HG02678 (cell line): ENCODE measurements around the gene PRR13.
"Not testable (repeated sequence)": the region's sequence is repeated elsewhere in the genome, so short reads cannot be mapped to it uniquely, and the experiment has no call there.

Experiments
- ATAC-seq: cut with Tn5 transposase; IDR thresholded peaks from one replicate; pipeline ENCODE4 v1.9.1; 2021; ENCODE audit warnings: mild to moderate bottlenecking, moderate library complexity; ENCODE audit not compliant: unreplicated experiment

Gene PRR13

GRCh38 chr12:53435326-53435725 is 6.2 kb upstream of the PRR13 start:
- not testable (repeated sequence) for ATAC-seq

GRCh38 chr12:53439582-53439981 is 2.0 kb upstream of the PRR13 start:
- ATAC-seq: not testable (repeated sequence)

DNA sequence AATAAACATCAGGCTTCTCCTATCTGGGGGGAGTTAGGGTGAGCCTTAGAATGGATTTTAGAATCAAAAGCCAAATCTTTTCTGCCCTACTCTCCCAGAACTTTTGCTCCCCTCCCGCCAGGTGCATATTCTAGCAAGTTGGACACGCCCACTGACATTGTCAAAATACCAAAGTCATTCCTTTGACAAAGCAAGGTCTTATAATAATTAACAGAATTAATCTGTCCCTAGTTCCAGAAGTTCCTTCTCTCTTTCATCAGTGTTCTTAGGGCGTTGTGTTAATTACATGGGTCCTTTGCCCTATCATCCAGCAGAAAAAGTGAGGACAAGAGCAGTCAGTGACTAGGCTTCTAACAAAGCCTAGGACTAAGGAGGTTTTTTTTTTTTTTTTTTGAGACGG is 2.4 kb downstream of the PRR13 start:
- no peak for ATAC-seq

DNA sequence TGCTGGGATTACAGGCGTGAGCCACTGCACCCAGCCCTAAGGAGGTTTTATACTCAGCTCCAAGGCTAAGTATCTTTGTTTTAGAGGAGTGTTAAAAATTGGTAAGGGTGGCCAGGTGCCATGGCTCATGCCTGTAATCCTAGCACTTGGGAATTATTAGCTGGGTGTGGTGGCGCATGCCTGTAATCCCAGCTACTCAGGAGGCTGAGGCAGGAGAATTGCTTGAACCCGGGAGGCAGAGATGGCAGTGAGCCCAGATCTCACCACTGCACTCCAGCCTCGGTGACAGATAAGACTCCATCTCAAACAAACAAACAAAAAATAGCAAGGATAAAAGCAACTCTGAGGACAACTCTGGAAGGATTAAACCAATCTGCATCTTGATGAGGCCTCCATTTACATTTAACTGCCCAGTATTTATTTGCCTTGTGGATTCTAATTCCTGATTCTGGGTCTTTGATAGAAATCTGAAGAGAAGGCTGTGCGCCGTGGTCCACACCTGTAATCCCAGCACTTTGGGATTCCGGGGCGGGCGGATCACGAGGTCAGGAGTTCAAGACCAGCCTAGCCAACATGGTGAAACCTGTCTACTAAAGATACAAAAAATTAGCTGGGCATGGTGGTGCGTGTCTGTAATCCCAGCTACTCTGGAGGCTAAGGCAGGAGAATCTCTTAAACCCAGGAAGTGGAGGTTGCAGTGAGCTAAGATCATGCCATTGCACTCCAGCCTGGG is 3.2 kb downstream of the PRR13 start:
- ATAC-seq: not testable (repeated sequence)

DNA sequence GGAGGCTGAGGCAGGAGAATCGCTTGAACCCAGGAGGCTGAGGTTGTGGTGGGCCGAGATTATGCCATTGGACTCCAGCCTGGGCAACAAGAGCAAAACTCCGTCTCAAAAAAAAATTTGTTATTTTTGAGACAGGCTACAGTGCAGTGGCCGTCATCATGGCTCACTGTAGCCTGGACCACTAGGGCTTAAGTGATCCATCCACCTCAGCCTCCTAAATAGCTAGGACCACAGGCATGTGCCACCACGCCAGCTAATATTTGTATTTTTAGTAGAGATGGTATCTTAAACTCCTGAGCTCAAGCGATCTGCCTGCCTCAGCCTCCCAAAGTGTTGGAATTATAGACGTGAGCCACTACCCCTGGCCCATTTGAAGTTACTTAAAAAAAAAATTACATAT is 9.4 kb downstream of the PRR13 start:
- ATAC-seq: no peak

- ATAC-seq: peak; percentile 97
These were observed 10.2 kb downstream of the PRR13 start, which contains the start of gene PCBP2 for GRCh38 chr12:53451661-53452158. PCBP2 (plus strand) TSS chr12:53452102; CDS start chr12:53454801, 2,699 bp downstream.

DNA sequence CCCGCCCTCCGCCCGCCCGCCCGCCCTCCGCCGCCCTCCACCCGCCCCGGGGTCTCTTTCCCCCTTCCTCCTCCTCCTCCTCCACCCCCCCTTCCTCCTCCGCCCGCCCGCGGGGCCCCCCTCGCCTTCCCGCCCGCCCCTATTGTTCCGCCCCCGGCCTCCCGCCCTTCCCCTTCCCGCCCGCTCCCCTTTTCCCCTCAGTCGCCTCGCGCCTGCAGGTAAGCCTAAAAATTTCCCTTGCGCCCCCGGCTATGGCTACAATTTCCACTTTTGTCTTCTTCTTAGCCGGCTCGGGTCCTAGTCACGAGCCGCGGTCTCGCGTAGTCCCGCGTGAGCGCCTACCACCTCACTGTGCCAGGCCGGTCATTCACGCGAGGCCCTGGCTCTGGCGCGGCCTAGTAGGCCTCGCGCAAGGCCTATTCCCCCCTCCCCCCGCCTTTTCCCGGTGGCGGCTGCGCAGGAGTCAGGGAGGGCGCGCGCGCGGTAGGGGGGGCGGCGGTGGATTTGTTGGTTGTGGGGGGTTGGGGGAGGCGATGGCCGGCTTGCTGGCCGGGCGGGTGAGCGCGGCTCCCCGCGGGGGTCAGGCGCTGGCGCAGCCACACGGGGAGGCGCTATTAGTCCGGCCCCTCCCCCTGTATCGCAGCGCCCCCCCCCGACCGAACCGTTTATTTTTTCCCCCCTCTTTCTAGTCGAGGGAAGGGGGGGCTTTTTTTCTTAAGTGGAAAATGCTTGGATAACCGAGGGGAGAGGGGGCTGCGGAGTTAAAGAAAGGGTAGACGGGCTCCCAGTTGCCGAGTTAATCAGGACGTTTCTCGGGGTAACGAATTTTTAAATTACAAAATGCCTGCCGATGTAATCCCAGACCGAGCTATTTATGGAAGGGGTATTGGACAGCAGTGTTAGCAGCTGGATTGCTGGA is 10.9 kb downstream of the PRR13 start:
- ATAC-seq: no peak

GRCh38 chr12:53453953-53454640 is 12.6 kb downstream of the PRR13 start:
- ATAC-seq: no peak

DNA sequence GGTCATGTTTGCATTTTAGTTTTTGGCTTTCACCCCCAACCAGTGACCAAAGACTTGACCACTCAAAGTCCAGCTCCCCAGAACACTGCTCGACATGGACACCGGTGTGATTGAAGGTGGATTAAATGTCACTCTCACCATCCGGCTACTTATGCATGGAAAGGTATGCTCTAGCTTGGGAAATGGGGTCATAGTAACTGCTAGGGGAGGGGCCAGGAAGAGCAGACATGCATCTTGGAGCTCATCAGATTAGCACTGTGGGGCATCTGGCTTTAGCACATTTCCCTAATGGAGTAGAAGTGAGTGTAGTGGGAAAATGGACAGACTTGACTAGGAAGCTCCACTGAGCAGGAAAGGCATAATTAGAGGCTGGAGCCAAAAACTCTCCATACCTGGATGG is 13.2 kb downstream of the PRR13 start:
- ATAC-seq: no peak

GRCh38 chr12:53456654-53457366 is 15.3 kb downstream of the PRR13 start:
- ATAC-seq: no peak

DNA sequence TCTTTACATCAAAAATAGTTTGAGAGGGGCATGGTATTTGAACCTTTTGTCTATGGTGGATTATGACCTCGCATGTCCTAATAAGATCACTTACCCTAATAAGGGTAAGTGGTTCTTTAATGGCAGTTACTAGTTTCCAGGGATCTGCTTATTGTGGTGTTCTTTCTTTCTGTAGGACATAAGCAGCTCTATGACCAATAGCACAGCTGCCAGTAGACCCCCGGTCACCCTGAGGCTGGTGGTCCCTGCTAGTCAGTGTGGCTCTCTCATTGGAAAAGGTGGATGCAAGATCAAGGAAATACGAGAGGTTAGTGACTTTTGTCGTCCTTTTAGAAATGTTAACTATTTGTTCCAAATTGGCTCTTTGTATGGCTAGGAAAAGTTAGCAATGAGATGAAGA is 17.6 kb downstream of the PRR13 start:
- ATAC-seq: no peak

DNA sequence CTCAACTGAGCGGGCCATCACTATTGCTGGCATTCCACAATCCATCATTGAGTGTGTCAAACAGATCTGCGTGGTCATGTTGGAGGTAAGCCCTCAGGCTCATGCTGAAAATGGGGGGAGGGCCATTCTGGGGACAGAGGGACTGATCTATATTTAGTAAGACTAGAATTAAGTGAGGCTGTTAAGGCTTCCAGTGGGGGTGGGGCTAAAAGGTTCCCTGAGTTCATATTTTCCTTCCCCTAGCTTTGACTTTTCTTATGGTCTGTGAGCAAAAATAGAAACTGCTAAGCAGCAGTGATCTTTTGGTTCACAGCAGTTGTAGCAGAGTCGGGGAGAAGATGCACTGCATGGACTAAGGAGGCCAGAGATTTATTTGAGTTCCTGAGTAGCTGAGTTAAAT is 19.5 kb downstream of the PRR13 start:
- ATAC-seq: no peak

GRCh38 chr12:53461591-53461990 is 20.1 kb downstream of the PRR13 start:
- no peak for ATAC-seq

DNA sequence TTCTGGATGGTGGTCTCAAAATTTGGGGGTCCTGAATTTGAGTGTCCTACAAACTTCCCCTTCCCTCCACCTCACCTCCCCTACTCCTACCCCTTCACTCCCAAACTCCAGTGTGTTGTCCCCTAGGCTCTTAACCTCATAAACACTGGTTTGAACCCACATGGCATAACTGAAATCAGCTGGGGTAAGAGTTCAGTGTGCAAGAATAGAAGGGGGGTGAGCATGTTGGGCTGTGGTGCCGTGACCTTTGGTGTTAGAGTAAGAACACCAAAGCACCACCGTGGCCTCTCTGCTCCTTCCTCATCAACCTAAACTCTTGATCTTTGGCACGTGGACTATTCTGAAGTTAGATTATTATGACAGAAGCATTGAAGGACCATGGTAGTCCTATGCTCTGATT is 21.4 kb downstream of the PRR13 start:
- no peak for ATAC-seq

- ATAC-seq: no peak
These were observed 22.4 kb downstream of the PRR13 start for GRCh38 chr12:53463802-53464560.

GRCh38 chr12:53464685-53465418 is 23.3 kb downstream of the PRR13 start:
- ATAC-seq: no peak

DNA sequence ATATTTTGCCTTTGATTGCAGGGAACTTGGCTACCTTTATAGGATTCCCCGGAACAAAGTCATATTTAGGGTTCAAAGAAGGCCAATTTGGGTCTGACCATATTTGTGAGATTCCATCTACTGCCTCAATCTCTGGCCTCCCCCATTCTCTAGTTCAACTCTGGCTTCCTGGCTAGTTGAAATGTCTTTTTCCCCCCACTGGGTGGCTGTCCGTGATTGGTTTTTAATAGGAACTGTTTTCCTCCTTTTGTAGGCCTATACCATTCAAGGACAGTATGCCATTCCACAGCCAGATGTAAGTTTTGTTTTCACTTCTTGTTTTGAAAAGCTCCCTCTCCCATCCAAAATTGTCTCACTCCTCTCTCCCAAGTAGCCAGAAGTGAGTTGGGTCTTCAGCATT is 24.1 kb downstream of the PRR13 start:
- no peak for ATAC-seq

GRCh38 chr12:53466640-53467039 is 25.1 kb downstream of the PRR13 start:
- ATAC-seq: no peak

GRCh38 chr12:53467082-53467481 is 25.5 kb downstream of the PRR13 start:
- ATAC-seq: no peak
